ENCODE measurements around the gene BBOX1.

The BBOX1 gene

DNA sequence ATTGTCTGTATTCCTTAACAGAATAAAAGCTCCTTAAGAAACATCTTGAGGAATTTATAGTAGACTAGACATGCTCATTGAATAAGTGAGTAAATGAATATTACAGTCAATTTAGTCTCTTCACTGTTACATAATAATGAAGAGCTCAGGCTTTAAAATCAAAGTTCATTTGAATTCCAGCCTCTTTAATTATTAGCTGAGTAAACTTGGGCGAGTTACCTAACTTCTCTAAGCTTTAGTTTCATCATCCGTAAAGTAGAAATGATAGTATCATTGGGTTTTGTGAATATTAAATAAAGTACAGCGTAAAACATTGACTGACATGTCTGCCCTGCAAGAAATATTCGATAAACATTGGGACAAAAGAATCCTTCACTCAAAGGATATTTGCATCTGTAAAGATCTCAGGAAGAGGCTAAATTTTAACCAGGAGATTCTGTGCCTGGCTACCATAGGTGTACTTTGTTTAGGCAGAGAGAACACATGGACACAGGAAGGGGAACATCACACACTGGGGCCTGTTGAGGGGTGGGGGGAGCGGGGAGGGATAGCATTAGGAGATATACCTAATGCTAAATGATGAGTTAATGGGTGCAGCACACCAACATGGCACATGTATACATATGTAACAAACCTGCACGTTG lies 15.2 kb upstream of the BBOX1 start:
- no peak for DNase-seq (ENCODE audit: low read depth in 2 of 2)

GRCh38 chr11:27025957-27026733 lies 14.5 kb upstream of the BBOX1 start:
- DNase-seq (ENCODE audit: low read depth in 2 of 2), result no peak

- DNase-seq (ENCODE audit: low read depth in 2 of 2), result no peak
Measured at GRCh38 chr11:27028561-27028965, 12.1 kb upstream of the BBOX1 start.

DNA sequence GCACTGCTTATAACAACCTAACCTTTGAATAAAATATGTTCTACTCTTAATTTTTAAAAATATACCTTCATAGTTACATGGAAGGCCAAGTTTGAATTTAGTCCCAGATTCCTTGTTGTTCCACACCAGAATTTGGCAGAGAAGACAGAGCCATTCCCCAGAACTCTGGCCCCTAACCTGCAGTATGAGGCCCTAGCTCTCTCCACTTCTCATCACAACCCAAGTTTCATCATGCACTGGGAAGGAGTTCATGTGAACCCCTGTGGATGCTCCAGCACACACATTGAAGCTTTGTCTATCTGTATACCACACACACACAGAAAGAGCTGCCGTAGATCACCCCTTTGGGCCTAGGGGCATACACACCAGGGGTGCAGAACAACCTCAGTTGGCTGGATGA lies 10.6 kb upstream of the BBOX1 start:
- no peak for DNase-seq (ENCODE audit: low read depth in 2 of 2)

GRCh38 chr11:27031754-27032153 lies 8.9 kb upstream of the BBOX1 start:
- DNase-seq (ENCODE audit: low read depth in 2 of 2), result no peak

DNA sequence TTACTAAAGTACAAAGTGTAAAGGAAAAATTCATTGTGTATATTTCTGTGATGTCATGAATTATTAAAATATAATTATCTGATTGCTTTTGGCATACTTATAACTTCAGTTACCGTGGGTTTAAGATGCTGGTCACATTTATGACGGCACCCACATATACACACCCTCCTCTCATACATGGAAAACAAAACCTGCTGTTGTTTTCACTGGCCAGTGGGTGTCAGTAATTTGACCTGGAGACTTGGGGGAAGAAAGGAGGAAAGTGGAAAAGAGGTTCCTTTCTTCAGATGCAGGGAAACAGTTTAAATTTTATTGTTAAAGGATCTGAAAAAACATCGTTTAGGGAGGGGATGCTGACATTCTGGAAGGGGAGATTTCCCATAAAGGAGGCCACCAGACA lies 742 bp upstream of the BBOX1 start:
- DNase-seq (ENCODE audit: low read depth in 2 of 2), result no peak

DNA sequence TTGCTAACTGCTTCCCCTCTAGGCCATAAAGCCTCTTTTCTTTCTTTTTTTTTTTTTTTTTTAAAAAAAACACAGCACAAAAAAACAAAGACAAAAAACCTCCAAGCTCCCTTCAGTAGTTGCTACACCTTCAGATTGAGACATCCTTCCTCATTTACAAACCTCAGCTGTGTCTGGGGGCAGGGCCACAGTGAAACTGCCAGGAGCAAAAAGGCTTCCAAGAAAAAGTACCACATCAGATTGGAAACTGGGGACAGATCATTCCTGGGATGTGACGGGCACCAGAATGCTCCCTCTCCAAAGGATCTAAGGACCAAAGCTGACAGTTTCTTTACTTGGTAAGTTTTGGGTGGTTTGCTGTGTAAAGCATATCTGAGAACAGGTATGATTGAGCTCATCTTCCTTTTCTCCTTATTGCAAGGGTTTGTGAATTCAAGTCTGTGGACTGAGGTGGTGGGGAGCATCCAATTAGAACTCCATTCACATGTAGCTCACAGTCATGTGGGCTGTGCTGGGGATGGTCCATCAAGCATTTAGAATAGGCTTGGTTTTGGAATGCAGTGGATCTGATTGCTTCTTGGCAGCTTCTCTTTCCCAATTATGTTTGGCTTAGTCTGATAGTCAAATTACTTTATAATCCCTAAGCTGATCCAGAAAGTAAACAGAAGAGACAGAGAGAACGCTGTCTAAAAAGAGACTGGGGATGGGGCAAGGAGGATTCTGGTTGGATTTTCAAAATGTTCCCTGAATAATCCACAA lies 705 bp downstream of the BBOX1 start:
- no peak for DNase-seq (ENCODE audit: low read depth in 2 of 2)

DNA sequence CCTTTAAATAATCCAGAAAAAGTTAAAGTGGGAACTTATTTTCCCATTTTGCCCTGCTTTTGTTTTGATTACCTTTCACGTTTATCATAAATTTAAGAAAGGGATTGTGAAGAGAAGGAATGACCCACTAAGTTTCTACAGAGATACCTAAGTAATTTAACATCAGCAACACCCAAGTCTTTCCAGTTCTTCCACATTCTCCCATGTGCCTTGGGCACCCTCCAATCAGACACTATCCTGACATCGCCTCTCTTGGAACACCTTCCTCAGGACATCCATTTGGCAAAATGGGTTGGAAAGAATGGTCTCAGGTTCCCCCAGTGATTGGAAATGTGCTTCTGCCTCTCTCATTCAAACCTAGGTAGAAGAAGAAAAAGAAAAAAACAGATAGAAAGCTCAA lies 6.3 kb downstream of the BBOX1 start:
- no peak for DNase-seq (ENCODE audit: low read depth in 2 of 2)

DNA sequence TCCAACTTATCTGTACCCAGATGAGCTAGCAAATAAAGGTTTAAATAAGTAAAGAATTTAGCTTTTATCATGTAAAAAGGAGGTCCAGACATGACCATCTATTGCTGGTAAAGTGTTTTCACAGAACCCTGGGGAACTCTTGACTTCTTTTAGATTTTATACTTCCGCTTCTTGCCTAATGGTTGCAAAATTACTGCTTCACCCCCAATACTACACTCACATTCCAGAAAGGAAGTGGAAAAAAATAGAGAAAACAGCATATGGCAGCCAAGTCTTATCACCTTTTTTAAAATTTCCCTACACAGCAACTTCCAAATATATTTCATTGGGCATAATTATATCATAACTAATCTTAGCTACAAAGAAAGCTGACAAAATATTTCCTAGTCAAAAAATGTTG lies 12.1 kb downstream of the BBOX1 start:
- no peak for DNase-seq (ENCODE audit: low read depth in 2 of 2)

DNA sequence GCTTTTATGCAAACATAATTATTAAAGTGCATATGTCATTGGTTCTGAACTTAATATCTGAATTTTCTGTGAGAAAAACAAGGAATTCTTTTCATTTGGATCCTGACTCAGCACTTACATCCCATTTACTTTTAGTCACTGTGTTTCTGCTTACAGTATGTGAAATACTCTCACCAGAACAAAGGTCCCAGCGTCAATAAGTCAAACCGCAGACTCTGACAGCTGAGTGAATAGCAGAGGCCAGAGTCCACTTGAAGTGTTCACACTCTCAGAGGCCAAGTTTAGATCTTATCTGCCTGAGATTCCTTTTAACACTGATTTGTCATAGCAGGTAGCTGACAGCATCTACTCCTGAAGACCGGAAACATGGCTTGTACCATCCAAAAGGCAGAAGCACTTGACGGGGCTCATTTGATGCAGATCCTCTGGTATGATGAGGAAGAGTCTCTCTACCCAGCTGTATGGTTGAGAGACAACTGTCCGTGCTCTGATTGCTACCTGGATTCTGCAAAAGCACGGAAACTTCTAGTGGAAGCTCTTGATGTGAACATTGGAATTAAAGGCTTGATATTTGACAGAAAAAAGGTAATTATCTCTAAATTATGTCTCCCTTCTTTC lies 14.6 kb downstream of the BBOX1 start:
- no peak for DNase-seq (ENCODE audit: low read depth in 2 of 2)

GRCh38 chr11:27057091-27057780 lies 16.6 kb downstream of the BBOX1 start:
- DNase-seq (ENCODE audit: low read depth in 2 of 2), result no peak

- no peak for DNase-seq (ENCODE audit: low read depth in 2 of 2)
Measured at GRCh38 chr11:27058456-27058855, 17.8 kb downstream of the BBOX1 start.

DNA sequence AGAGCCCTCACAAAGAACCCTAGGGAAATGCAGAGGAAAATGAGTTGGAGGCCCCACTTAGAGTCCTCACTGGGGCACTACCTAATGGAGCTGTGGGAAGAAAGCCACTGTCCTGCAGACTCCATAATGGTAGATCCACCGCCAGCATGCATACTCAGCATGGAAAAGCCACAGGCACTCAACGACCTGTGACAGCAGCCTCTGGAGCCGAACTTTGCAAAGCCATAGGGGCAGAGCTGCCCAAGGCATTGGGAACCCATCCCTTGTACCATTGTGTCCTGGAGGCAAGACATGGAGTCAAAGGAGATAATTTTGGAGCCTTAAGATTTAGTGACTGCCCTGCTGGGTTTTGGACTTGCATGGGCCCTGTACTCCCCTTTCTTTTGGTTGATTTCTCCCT lies 18.8 kb downstream of the BBOX1 start:
- no peak for DNase-seq (ENCODE audit: low read depth in 2 of 2)

DNA sequence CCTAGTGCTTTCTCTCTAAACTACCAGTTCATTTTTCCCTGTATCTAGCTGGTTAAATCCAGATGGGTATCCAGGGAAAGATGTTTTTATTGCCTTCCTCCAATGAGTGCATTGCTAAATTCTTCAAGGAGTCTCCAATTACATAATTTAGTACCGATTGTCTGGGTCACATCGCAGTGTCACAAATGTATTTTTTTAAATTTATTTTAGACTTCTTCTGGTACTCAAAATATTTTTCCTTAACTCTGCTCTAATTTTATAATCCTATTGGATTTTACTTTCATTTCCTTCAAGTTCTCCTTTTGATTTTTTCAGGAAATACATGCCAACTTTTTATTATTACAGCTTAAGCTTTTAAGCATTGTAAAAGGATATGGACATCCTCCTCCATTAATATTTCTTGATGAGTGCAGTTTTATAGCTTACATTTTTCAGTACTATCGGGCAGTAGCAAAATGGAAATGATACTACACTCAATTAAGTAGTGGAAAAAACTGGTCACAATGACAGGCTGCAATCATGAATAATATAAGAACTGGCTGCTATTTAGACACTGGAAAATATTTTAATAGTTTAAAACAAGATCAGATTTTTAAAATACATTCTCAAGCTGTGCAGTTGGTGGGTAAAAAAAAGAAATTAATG lies 20.3 kb downstream of the BBOX1 start:
- no peak for DNase-seq (ENCODE audit: low read depth in 2 of 2)

GRCh38 chr11:27061461-27061821 lies 20.8 kb downstream of the BBOX1 start:
- DNase-seq (ENCODE audit: low read depth in 2 of 2), result no peak

DNA sequence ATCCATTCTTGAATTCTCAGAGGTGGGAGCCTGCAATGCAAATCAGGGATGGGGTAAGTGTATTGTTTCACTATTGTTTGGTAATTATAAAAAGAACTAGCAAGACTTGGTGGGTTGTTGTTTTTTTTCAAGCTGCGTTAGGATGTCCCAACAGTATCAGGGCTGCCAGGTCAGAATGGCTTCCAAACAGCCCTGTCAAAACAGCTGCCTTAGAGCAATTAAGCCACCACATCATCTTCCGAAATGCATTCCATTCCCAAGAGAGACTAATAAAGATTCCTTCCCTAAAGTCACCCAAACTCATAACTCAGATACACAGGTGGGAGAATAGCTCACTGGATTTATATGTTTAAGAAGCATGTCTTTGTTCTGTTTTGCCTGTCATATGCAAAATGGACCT lies 23.5 kb downstream of the BBOX1 start:
- DNase-seq (ENCODE audit: low read depth in 2 of 2), result no peak

DNA sequence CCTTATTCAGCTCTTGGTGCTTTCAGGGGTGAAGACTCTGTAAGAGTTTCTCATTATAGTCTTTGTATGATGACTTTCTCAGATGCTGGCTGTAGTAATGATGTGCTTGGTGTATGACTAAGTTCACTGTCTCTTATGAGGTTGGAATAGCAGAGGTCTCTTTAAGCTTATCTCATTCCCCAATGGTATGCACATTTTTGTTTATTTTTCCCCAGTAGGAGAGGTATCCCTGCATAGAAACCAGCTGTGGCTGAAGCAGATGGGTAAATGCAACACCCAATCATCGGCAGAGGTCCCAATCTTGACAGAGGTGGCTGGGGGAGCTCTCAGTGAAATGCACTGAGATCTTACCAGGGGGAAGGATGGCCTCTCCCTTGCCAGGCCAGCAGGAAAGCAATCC lies 34.6 kb downstream of the BBOX1 start:
- DNase-seq (ENCODE audit: low read depth in 2 of 2), result no peak

DNA sequence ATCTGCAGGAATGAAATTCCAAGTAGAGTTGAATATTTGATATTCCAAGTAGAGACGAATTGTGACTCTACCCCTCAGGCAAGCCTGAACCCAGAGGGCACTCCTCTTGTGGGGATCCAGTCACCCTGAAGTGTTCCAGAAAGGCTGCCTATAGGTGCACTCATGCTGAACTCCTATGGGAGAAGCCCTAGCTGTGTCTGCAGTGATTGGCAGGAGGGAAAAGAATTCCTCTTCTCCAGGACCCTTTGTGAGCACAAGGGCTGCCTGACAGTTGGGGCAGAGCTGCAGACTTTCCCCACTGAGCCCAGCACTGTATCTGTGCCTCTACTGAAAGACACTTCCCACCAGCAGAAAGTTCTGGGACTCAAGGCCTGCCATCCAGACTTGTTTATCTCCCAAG lies 35.0 kb downstream of the BBOX1 start:
- no peak for DNase-seq (ENCODE audit: low read depth in 2 of 2)

DNA sequence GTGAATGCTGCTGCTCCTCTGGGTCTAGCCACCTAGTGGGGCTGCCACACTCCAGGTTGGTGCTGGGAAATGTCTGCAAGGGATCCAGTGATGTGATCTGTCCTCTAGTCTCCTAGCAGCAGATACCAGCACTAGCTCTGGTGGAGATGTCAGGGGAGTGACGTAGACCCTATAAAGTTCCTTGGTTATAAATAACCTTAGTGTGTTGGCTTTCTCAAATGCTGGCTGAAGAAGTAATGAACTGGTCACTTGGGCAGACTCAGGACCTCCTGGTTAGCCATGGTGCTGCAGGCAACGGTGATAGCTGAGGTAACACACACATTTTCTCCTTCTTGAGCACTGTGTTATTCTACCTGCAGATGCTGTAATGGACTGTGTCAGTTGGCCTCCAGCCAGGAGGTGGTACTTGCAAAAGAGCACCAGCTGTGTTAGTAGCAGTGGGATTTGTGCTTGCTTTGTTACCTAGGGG lies 35.5 kb downstream of the BBOX1 start:
- DNase-seq (ENCODE audit: low read depth in 2 of 2), result no peak

- no peak for DNase-seq (ENCODE audit: low read depth in 2 of 2)
Measured at GRCh38 chr11:27081056-27081455, 40.4 kb downstream of the BBOX1 start.

DNA sequence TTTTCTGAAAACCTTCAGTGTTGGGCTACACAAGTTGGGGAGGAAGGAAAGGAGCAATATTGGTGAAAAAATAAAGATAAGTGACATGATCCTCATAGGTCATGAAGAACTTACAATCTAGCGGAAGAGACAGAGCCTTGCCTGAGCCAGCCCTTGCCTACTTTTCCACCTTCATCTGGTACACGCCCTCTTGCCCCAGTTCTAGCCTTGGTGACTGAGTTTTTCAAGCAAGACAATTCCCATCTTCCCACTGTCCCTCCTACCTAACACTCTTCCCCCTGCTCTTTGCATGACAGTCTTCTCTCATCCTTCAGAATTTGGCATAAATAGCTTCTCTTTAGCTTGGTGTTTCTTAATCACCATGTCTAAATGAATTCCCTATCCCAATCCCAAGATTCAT lies 42.6 kb downstream of the BBOX1 start:
- DNase-seq (ENCODE audit: low read depth in 2 of 2), result no peak

All from stimulated activated CD8-positive, alpha-beta memory T cell treated with anti-CD3 and anti-CD28 coated beads, Interleukin-2, amount 100 ng/mL, for 1 hour (primary cell).